MM.1S (cell line): Measurements from ENCODE around the gene SLCO4A1.

Source experiments
- DNase-seq: peaks from one replicate; pipeline ENCODE4 v3.0.0-alpha.2; 2015
- H2AFZ ChIP-seq: fragments of 300-600 bp; sonication (generic); 2 replicates; pipeline ENCODE4 v1.6.0; 2016; ENCODE audit warnings: antibody characterized with exemption, low read length
- H3F3A ChIP-seq: fragments of 300-600 bp; sonication (generic); 2 replicates; pipeline ENCODE4 v1.6.1; 2016; ENCODE audit warnings: mild to moderate bottlenecking, antibody characterized with exemption, low read length, moderate library complexity, mixed read lengths; ENCODE audit not compliant: insufficient read depth
- H3K27ac ChIP-seq: fragments of 300-600 bp; sonication (generic); 2 replicates; pipeline ENCODE4 v1.5.1; 2016; ENCODE audit warnings: mild to moderate bottlenecking, low read length
- H3K27me3 ChIP-seq: fragments of 300-600 bp; sonication (generic); replicated peaks from 2 replicates; pipeline ENCODE4 v1.6.0; 2016; ENCODE audit warnings: low read length; ENCODE audit not compliant: insufficient read depth
- H3K36me3 ChIP-seq: fragments of 300-600 bp; sonication (generic); replicated peaks from 2 replicates; pipeline ENCODE4 v1.6.1; 2016; ENCODE audit warnings: mild to moderate bottlenecking, low read length, mixed read lengths; ENCODE audit not compliant: insufficient read depth
- H3K4me1 ChIP-seq: fragments of 300-600 bp; sonication (generic); 2 replicates; pipeline ENCODE4 v1.6.1; 2016; ENCODE audit warnings: low read length, mixed read lengths
- H3K4me2 ChIP-seq: fragments of 300-600 bp; sonication (generic); 2 replicates; pipeline ENCODE4 v1.6.0; 2016; ENCODE audit warnings: low read depth, low read length
- H3K4me3 ChIP-seq: fragments of 300-600 bp; sonication (generic); 2 replicates; pipeline ENCODE4 v1.5.1; 2016; ENCODE audit warnings: low read length, mixed read lengths
- H3K79me2 ChIP-seq: fragments of 300-600 bp; sonication (generic); 2 replicates; pipeline ENCODE4 v1.6.1; 2016; ENCODE audit warnings: mixed run types, low read length, mixed read lengths
- H3K9ac ChIP-seq: fragments of 300-600 bp; sonication (generic); 2 replicates; pipeline ENCODE4 v1.6.1; 2016; ENCODE audit warnings: low read length, mixed read lengths
- H3K9me2 ChIP-seq: fragments of 300-600 bp; sonication (generic); replicated peaks from 2 replicates; pipeline ENCODE4 v1.6.1; 2016; ENCODE audit warnings: mild to moderate bottlenecking, low read length, mixed read lengths; ENCODE audit not compliant: insufficient read depth
- H3K9me3 ChIP-seq: fragments of 300-600 bp; sonication (generic); replicated peaks from 2 replicates; pipeline ENCODE4 v1.6.1; 2016; ENCODE audit warnings: mild to moderate bottlenecking, low read length, mixed read lengths; ENCODE audit not compliant: insufficient read depth
- H4K20me1 ChIP-seq: fragments of 300-600 bp; sonication (generic); 2 replicates; pipeline ENCODE4 v1.6.1; 2016; ENCODE audit warnings: mild to moderate bottlenecking, low read length, moderate library complexity, mixed read lengths; ENCODE audit not compliant: insufficient read depth
- EZH2 ChIP-seq: fragments of 300-600 bp; sonication (generic); optimal IDR thresholded peaks from 2 replicates; pipeline ENCODE3; 2017; ENCODE audit warnings: low read depth, mild to moderate bottlenecking, antibody characterized with exemption, low read length, mixed read lengths
- EZH2phosphoT487 ChIP-seq: fragments of 300-600 bp; sonication (generic); IDR thresholded peaks from 2 replicates; pipeline ENCODE4 v1.6.1; 2018; ENCODE audit warnings: antibody characterized with exemption, low read length
- TF ChIP-seq, protein P1 (sequence below): fragments of 300-600 bp; sonication (generic); IDR thresholded peaks from 2 replicates; pipeline ENCODE4 v1.5.1; 2016; ENCODE audit warnings: antibody characterized with exemption, low read length, mixed read lengths

SLCO4A1 gene

DNA sequence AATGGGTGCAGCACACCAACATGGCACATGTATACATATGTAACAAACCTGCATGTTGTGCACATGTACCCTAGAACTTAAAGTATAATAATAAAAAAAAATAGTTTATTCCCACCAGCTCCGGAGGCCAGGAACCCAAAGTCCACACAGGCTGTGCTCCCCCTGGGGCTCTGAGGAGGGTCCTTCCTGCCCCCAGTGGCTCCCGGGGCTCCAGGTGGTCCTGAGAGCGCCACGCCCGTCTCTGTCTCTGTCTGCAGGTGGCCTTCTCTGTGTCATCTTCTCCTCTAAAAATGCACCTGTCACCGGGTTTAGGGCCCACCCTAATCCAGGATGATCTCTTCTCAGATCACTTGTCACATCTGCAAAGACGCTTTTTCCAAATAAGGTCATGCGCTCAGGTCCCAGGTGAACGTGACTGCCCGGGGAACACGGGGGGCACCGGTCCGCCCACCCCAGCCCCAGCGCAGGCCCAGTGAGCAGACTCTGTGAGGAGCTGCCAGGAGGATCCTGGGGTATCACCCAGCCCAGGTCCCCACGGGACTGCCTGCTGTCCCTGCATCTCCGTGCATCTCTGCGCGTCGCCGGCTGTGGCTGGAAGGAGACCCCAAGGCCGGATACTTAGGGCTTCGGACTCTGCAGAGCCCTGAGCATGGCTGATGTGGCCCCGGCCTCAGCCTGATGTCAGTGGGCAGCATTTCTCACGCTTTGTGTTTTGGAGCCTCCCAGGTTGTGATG lies 11.8 kb downstream of the SLCO4A1 start:
- H3K27ac ChIP-seq = no peak overlapping the region
- no peaks in the 10 kb centered on the region for H3K9me3 ChIP-seq
- no peak overlapping the region for H3K4me2 ChIP-seq
- peaks cover 37% of the 10 kb centered on the region for H3F3A ChIP-seq
- no peak overlapping the region for H3K9ac ChIP-seq
- TF ChIP-seq, protein P1, sequence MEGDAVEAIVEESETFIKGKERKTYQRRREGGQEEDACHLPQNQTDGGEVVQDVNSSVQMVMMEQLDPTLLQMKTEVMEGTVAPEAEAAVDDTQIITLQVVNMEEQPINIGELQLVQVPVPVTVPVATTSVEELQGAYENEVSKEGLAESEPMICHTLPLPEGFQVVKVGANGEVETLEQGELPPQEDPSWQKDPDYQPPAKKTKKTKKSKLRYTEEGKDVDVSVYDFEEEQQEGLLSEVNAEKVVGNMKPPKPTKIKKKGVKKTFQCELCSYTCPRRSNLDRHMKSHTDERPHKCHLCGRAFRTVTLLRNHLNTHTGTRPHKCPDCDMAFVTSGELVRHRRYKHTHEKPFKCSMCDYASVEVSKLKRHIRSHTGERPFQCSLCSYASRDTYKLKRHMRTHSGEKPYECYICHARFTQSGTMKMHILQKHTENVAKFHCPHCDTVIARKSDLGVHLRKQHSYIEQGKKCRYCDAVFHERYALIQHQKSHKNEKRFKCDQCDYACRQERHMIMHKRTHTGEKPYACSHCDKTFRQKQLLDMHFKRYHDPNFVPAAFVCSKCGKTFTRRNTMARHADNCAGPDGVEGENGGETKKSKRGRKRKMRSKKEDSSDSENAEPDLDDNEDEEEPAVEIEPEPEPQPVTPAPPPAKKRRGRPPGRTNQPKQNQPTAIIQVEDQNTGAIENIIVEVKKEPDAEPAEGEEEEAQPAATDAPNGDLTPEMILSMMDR = no peak
- TF ChIP-seq EZH2phosphoT487 (no peak), EZH2 (no peak)
- H4K20me1 ChIP-seq = no peaks in the 10 kb centered on the region
- peaks cover 4% of the 10 kb centered on the region for H3K36me3 ChIP-seq
- no peak overlapping the region for H3K4me3 ChIP-seq
- peaks cover 84% of the 10 kb centered on the region for H3K79me2 ChIP-seq
- DNase-seq = no peak
- H3K4me1 ChIP-seq = peaks cover 56% of the 10 kb centered on the region
- no peaks in the 10 kb centered on the region for H3K9me2 ChIP-seq
- H3K27me3 ChIP-seq = no peaks in the 10 kb centered on the region
- H2AFZ ChIP-seq = no peak overlapping the region

DNA sequence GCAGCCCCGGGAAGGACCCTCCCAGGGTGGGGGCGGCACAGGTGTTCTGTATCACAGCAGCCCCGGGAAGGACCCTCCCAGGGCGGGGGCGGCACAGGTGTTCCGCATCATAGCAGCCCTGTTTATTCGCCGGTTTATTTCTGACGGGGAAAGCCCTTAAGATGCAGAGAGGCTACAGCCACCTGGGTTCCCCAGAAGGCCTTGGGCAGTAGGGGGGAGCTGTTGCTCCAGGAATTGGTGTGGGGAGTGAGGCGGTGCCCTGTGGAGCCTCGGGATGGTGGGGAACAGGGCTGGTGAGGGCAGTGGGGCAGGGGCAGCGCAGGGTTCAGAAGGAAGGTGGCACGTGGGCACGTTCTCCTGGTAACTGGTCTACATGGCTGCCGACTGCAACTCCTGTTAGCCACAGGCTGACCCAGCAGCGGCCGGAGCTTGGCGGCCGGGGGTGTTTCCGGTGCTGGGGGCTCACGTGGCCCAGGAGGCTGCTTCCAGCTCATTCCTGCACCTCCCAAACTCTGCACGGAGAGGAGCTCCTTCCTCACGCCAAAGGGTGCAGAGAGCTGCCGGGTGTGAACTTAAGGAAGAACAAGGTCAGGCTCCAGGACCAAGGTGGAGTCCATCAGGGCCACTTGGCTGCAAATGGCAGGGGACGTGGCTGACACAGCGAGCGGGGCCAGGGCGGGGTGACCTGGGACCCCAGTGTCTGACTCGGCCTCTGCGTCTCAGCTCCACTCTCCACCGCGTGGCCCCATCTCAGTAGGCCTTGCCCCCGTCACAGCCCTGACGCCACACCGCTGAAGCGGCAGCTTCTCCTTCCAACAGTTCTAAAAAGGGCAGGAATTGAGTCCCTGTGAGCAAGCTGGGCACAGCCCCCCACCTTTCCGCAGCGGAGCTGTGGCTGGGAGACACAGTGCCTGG lies 13.2 kb downstream of the SLCO4A1 start:
- no peak overlapping the region for H3K4me3 ChIP-seq
- no peak for DNase-seq
- H4K20me1 ChIP-seq = no peaks in the 10 kb centered on the region

DNA sequence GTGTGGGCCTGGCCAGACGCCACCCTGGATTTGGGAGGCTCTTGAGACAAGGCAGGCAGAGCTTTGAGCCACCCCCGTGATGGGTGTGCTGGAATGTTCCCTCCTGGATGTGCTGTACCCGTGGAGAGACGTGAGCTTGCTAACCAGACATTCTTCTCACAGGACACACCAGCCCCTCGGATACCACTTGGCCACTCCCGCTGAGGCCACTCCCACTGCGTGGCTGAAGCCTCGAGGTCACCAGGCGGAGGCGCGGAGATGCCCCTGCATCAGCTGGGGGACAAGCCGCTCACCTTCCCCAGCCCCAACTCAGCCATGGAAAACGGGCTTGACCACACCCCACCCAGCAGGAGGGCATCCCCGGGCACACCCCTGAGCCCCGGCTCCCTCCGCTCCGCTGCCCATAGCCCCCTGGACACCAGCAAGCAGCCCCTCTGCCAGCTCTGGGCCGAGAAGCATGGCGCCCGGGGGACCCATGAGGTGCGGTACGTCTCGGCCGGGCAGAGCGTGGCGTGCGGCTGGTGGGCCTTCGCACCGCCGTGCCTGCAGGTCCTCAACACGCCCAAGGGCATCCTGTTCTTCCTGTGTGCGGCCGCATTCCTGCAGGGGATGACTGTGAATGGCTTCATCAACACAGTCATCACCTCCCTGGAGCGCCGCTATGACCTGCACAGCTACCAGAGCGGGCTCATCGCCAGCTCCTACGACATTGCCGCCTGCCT lies 14.1 kb downstream of the SLCO4A1 start:
- H3K4me1 ChIP-seq = peaks cover 39% of the 10 kb centered on the region
- no peak overlapping the region for H2AFZ ChIP-seq
- DNase-seq = no peak
- H3K27me3 ChIP-seq = no peaks in the 10 kb centered on the region
- peaks cover 4% of the 10 kb centered on the region for H3K36me3 ChIP-seq
- no peaks in the 10 kb centered on the region for H3K9me3 ChIP-seq
- H3K27ac ChIP-seq = no peak overlapping the region
- H3K4me2 ChIP-seq = no peak overlapping the region
- no peaks in the 10 kb centered on the region for H3K9me2 ChIP-seq
- TF ChIP-seq EZH2 (no peak), EZH2phosphoT487 (no peak)
- TF ChIP-seq, protein P1 = no peak
- H3F3A ChIP-seq = peaks cover 14% of the 10 kb centered on the region
- H3K4me3 ChIP-seq = no peak overlapping the region
- peaks cover 83% of the 10 kb centered on the region for H3K79me2 ChIP-seq
- H3K9ac ChIP-seq = no peak overlapping the region
- H4K20me1 ChIP-seq = no peaks in the 10 kb centered on the region

More for the DNA sequence above, 13.2 kb downstream of the SLCO4A1 start:
- Histone ChIP-seq H3K9me2 (no peaks in the 10 kb centered on the region), H3K4me1 (peaks cover 45% of the 10 kb centered on the region), H3K79me2 (peaks cover 83% of the 10 kb centered on the region), H3K27me3 (no peaks in the 10 kb centered on the region), H3K9ac (no peak overlapping the region), H2AFZ (no peak overlapping the region), H3K36me3 (peaks cover 4% of the 10 kb centered on the region), H3K4me2 (no peak overlapping the region), H3F3A (peaks cover 23% of the 10 kb centered on the region), H3K9me3 (no peaks in the 10 kb centered on the region), H3K27ac (no peak overlapping the region)
- TF ChIP-seq EZH2phosphoT487 = no peak
- no peak for TF ChIP-seq EZH2
- TF ChIP-seq, protein P1 = no peak
